ENCODE data around the gene LCE1C. TPM values are rescaled to one million over a fixed set of nuclear protein-coding genes. Genes with fewer than 3 reads are reported as not detected.

LCE1C gene
- polyA plus RNA-seq (ENCODE audit: insufficient read length in 3 of 3), result not detected

- no peak for DNase-seq (ENCODE audit: low read depth in 3 of 3, low spot score in 2 of 3)
Observed at GRCh38 chr1:152806576-152806975, at the start of gene LCE1C. Gene LCE1C, minus strand, starts transcription at chr1:152806651. Its CDS starts 1,173 bp downstream, at chr1:152805478.

DNA sequence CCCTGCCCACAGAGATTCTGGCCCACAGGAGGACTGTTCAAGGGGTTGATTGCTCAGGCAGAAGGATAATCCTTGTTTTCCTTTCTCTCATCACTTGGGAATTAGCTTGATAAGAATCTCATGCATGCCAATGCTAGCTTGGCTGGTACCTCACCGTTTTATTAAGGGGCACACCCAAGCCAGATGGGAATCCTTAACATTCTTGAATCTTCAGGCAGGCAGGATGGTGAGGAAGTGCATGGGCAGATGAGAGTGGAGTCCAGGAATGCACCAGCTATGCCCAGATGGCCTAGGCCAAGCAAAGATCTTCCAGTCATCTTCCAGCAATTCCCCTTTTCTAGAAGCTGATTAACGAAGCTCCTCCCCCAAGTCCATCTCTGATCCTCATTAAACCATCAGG lies 49.2 kb upstream of the LCE1C start:
- no peak for DNase-seq (ENCODE audit: low read depth in 3 of 3, low spot score in 2 of 3)

GRCh38 chr1:152842556-152842955 lies 36.1 kb upstream of the LCE1C start, which contains the start of gene LCE6A:
Gene LCE6A, plus strand, starts transcription at chr1:152842856. Its CDS starts 665 bp downstream, at chr1:152843521.
- DNase-seq (ENCODE audit: low read depth in 3 of 3, low spot score in 2 of 3), result no peak

DNA sequence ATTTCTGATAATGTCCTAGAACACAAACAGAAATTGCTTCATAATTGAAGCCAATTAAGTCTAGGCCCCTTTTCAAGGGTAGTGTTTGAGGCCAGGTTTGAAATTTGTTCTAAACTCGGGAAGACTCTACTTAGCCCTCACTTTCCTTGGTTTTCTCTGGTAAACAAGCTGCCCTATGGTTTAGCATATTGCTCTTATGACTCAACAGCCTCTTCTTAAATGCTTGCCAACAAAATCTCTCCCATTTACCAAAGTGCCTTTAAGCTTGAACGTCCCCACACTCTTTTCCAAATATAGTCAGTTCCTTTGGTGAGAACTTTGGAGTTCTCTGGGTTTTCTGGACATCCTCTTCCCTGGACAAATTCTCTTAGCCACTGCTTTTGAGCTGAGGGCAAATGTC lies 30.4 kb upstream of the LCE1C start:
- no peak for DNase-seq (ENCODE audit: low read depth in 3 of 3, low spot score in 2 of 3)

- no peak for DNase-seq (ENCODE audit: low read depth in 3 of 3, low spot score in 2 of 3)
Observed at GRCh38 chr1:152827173-152827572, 20.7 kb upstream of the LCE1C start, which contains the start of gene LCE1A. Gene LCE1A, plus strand, starts transcription at chr1:152827473. Its CDS starts 0 bp downstream, at chr1:152827473.

GRCh38 chr1:152824964-152825363 lies 18.5 kb upstream of the LCE1C start:
- no peak for DNase-seq (ENCODE audit: low read depth in 3 of 3, low spot score in 2 of 3)

DNA sequence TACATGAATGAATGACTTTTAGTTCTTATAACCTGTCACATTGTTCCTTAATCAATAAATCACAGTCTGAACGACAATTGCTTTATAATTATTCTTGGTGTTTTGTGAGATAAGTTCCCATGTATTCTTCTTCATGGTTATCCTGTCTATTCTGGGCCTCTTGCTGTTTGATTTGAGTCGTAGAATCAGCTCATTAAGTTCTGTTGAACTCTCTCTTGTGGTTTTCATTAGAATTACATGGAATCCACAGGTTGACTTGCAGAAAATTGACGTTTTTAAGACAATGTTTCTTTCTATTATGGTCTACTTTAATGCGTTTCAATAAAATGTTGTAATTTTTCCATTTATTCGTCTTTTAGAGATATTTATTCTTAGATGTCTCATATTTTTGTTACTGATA lies 16.8 kb upstream of the LCE1C start:
- no peak for DNase-seq (ENCODE audit: low read depth in 3 of 3, low spot score in 2 of 3)

GRCh38 chr1:152817309-152817708 lies 10.9 kb upstream of the LCE1C start:
- DNase-seq (ENCODE audit: low read depth in 3 of 3, low spot score in 2 of 3), result no peak

- DNase-seq (ENCODE audit: low read depth in 3 of 3, low spot score in 2 of 3), result no peak
Observed at GRCh38 chr1:152811671-152812070, 5.2 kb upstream of the LCE1C start, which contains the start of gene LCE1B. Gene LCE1B, plus strand, starts transcription at chr1:152811971. Its CDS starts 476 bp downstream, at chr1:152812447.

- no peak for DNase-seq (ENCODE audit: low read depth in 3 of 3, low spot score in 2 of 3)
Observed at GRCh38 chr1:152811050-152811449, 4.6 kb upstream of the LCE1C start.

DNA sequence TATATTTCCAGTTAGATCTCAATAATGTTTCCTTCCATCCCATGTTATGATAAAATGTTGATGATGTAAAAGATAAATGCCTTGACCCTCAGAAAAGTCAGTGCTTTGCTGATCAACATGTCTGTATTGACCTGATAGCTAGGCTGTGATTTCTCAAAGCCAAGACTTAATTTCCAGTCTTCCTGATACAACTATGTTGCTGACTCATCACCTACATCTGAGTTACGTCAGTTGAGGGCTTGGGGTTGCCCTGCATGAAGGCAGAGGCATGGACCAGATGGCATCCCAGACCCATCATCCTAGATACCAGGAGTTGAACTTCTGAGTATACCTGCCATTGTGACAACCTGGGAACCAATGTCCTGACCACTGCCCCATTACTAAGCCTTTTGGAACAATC lies 5.1 kb downstream of the LCE1C start:
- no peak for DNase-seq (ENCODE audit: low read depth in 3 of 3, low spot score in 2 of 3)

- DNase-seq (ENCODE audit: low read depth in 3 of 3, low spot score in 2 of 3), result no peak
Observed at GRCh38 chr1:152796421-152796820, 10.0 kb downstream of the LCE1C start, which contains the start of gene LCE1D. Gene LCE1D, plus strand, starts transcription at chr1:152796721. Its CDS starts 1,074 bp downstream, at chr1:152797795.

GRCh38 chr1:152795686-152796085 lies 10.8 kb downstream of the LCE1C start:
- DNase-seq (ENCODE audit: low read depth in 3 of 3, low spot score in 2 of 3), result no peak

DNA sequence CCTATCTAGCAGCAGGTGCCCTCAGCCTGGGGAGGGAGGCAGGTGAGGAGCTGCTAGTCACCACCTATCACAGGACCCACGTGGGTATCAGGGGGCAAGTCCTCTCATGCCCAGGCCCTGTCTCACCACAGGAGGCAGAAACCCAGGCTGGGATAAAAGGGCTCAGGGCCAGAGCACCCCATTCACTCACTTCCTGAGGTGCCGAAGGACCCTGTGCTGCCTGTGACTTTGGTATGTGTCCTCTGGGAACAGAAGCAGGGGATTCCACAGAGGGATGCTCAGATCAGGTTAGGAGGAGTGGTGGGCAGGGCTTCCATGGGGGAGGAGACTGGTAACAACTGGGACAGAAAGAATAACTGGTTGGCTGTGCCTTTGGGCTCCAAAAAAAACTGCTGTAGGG lies 20.4 kb downstream of the LCE1C start, which contains the start of gene LCE1E:
Gene LCE1E (plus strand): TSS at position 181 of the 400 bp plus-strand sequence. CDS start 1,043 bp downstream, outside the sequence.
- no peak for DNase-seq (ENCODE audit: low read depth in 3 of 3, low spot score in 2 of 3)

GRCh38 chr1:152783095-152783494 lies 23.4 kb downstream of the LCE1C start:
- no peak for DNase-seq (ENCODE audit: low read depth in 3 of 3, low spot score in 2 of 3)

DNA sequence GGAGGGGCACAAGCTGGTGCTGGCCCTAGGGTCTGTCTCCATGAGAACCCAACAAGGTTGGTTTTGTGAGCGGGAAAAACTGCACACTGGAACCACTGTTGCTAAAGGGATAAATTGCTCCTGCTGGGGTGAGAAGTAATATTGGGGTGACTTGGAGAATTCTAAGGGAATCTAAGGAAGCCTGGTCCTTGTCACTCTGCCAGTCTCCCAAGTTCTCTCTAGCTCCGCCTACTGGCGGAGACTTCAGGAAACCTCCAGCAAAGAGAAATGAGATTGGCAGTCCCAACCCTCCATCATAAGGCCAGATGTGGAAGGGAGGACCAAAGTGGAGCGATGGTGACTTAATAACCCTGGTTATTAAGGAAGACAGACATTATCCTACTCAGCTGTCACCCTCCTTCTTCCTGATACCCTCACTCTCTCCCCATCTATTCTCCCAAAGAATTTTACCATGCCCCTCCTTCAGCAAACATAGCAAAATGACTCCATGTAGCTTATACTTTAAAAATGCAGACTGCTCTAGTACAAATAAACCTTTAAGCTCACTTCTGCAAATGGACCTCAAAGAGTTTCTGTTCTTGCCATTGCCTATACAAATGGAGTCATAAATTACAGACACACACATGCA lies 28.8 kb downstream of the LCE1C start:
- no peak for DNase-seq (ENCODE audit: low read depth in 3 of 3, low spot score in 2 of 3)

DNA sequence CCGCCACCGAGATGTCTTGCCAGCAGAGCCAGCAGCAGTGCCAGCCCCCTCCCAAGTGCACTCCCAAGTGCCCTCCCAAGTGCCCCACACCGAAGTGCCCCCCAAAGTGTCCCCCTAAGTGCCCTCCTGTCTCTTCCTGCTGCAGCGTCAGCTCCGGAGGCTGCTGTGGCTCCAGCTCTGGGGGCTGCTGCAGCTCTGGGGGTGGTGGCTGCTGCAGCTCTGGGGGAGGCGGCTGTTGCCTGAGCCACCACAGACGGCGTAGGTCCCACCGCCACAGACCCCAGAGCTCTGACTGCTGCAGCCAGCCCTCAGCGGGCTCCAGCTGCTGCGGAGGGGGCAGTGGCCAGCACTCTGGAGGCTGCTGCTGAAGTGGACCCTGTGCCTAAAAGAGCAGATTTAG lies 30.1 kb downstream of the LCE1C start:
- DNase-seq (ENCODE audit: low read depth in 3 of 3, low spot score in 2 of 3), result no peak

- DNase-seq (ENCODE audit: low read depth in 3 of 3, low spot score in 2 of 3), result no peak
Observed at GRCh38 chr1:152774875-152775274, 31.6 kb downstream of the LCE1C start, which contains the start of gene LCE1F. Gene LCE1F, plus strand, starts transcription at chr1:152775140. Its CDS starts 1,232 bp downstream, at chr1:152776372.

DNA sequence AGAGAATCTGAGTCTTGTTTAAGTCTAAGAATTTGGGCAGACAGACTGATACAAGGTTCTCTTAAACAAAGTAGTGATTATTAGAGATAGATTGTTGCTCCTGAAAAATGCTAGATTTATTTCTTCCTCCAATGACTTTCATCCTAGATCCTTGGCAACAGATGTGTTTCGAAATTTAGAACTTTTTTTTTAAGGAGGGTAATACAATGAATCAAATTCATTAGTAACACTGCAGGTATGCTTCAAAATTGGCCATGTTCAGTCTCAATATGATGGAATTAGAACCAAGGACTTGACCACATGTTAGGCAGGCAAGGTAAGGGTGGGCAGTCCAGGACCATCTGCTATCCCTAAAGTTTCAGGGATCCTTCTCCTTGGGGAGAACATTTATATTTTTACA lies 36.0 kb downstream of the LCE1C start:
- DNase-seq (ENCODE audit: low read depth in 3 of 3, low spot score in 2 of 3), result no peak

GRCh38 chr1:152768847-152769533 lies 37.5 kb downstream of the LCE1C start:
- DNase-seq (ENCODE audit: low read depth in 3 of 3, low spot score in 2 of 3), result no peak

DNA sequence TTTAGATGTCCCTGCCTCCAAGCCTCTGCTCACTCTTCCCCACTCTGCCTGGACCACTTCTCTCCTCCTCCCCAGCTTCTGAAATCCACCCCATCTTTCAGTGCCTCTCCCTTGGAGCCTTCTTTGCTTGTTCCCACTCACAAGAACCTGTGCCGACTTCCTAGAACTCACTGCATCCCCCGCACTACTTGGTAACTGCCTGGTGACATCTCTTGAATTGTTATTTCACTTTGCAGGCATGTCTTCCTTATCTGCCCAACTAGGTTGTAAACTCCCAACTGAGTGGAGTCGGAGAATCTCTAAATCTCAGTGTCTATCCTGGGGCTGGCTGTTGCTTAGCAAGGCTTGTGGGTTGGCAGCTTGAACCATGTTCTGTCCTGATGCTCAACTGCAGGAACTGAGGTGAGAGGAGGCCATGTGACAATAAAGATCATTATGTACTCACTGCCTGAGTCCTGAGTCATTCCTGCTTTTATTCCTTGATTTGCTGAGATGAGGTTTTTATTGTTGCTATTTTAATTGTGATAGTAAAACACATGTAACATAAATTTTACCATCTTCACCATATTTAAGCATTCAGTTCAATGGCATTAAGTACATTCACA lies 44.7 kb downstream of the LCE1C start:
- DNase-seq (ENCODE audit: low read depth in 3 of 3, low spot score in 2 of 3), result no peak
